Type B pancreatic cell (in vitro differentiated cells): ENCODE data around the gene SMC1A. TPM values are rescaled to one million over a fixed set of nuclear protein-coding genes. Genes with fewer than 3 reads are reported as not detected.

ENCODE experiments used
- DNase-seq: peaks from one replicate; pipeline ENCODE4 v3.0.0; 2021; ENCODE audit warnings: mixed read lengths; ENCODE audit not compliant: unreplicated experiment; ENCODE audit errors: extremely low spot score
- H3K27ac Mint-ChIP-seq: 2 replicates; pipeline ENCODE4 v1.8.0; 2021; ENCODE audit warnings: mild to moderate bottlenecking, mixed read lengths
- H3K27me3 Mint-ChIP-seq: 2 replicates; pipeline ENCODE4 v1.8.0; 2021; ENCODE audit warnings: mixed read lengths
- H3K36me3 Mint-ChIP-seq: 2 replicates; pipeline ENCODE4 v1.8.0; 2021; ENCODE audit warnings: mixed read lengths
- H3K4me1 Mint-ChIP-seq: one replicate; pipeline ENCODE4 v1.8.0; 2021; ENCODE audit warnings: mixed read lengths; ENCODE audit not compliant: unreplicated experiment
- H3K4me3 Mint-ChIP-seq: 2 replicates; pipeline ENCODE4 v1.8.0; 2021; ENCODE audit warnings: mild to moderate bottlenecking, mixed read lengths
- H3K9me3 Mint-ChIP-seq: 2 replicates; pipeline ENCODE4 v1.8.0; 2021; ENCODE audit warnings: mixed read lengths
- CTCF ChIP-seq: fragments of 200-600 bp; sonication (generic); conservative IDR thresholded peaks from 2 replicates; pipeline ENCODE4 v1.5.0; 2021; ENCODE audit warnings: antibody characterized with exemption, mild to moderate bottlenecking
- total RNA-seq: library from RNA; stranded (reverse); gene quantifications from 2 replicates; pipeline ENCODE4 v1.2.1, GENCODE V29; 2021; ENCODE audit warnings: low replicate concordance

SMC1A gene
- total RNA-seq, 1 donor from 2014 or later, result 87.6 TPM

GRCh38 chrX:53435997-53436396 is 13.5 kb upstream of the SMC1A start:
- no peak overlapping the region for H3K4me3 Mint-ChIP-seq
- H3K36me3 Mint-ChIP-seq, result no peaks in the 10 kb centered on the region
- no peak for DNase-seq
- peaks cover 4% of the 10 kb centered on the region for H3K9me3 Mint-ChIP-seq
- peak; percentile 78 for TF ChIP-seq CTCF
- peaks cover 18% of the 10 kb centered on the region for H3K27me3 Mint-ChIP-seq
- H3K4me1 Mint-ChIP-seq, result peaks cover 8% of the 10 kb centered on the region
- no peak overlapping the region for H3K27ac Mint-ChIP-seq

DNA sequence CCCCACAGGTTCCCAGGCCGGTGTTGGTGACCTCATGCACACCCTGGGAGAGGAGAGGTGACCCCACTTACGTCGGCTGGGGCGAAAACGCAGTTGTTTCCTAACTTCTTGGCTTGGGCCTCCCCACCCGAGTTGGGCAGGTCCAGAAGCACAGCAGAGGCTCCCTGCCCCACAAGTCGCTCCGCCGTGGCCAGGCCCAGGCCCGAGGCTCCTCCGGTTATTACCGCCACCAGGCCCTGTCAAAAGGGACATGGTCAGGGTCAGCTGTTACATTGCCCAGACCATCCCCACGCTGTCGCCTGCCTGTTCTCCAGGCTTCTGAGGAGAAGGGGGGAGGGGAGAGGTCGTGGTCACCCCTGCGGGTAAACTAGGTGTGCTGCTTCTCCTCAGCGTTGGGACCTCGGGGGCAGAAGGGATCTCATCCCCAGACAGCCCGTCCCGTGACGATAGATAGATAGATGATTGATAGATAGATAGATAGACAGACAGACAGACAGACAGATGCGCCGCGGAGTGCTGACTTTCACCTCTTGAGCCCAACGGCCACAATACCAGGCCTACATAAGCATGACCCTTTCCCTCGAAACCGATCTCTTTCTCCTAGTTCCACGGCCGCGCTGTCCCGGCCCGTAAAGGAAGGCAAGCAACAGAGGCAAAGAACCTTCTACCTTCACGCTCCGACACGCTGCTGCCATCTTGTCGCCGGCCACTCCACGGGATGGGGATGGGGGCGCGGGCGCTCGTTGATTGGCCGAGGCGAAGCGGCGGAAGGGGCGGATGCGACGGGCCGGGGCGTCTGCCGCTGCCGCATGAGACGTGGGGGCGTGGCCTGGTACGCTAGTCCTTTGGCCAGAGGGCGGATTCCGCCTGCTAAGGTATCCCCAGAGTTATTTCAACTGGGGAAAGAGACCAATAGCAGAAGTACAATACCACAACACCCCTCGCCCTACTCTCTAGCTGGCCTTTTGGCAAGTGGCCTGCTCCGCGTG is 11.5 kb upstream of the SMC1A start, which contains the start of gene HSD17B10:
HSD17B10 (minus strand) TSS at position 720 of the 989 bp plus-strand sequence; CDS start at position 695, 25 bp downstream.
- peak within 1 kb of the TSS; percentile 80 for H3K27ac Mint-ChIP-seq
- no peaks in the 10 kb centered on the region for H3K36me3 Mint-ChIP-seq
- TF ChIP-seq CTCF, result no peak
- peaks cover 4% of the 10 kb centered on the region for H3K9me3 Mint-ChIP-seq
- H3K4me3 Mint-ChIP-seq, result peak within 1 kb of the TSS; percentile 96
- peaks cover 12% of the 10 kb centered on the region for H3K27me3 Mint-ChIP-seq
- H3K4me1 Mint-ChIP-seq, result peaks cover 8% of the 10 kb centered on the region
- peak; percentile 88 for DNase-seq

DNA sequence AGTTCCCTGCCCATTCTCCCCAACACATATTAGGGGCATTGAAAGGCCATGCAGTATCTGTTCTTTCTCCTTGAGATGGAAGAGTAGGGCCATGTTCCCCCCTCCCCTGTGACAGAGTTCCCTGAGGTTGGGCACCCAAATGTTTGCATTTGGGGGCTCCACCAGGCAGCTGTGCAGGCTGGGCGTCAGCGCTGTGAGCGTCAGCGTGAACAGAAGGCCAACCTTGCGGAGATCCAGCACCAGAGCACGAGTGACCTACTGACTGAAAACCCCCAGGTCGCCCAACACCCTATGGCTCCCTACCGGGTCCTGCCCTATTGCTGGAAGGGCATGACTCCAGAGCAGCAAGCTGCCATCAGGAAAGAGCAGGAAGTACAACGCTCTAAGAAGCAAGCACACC is 7.8 kb upstream of the SMC1A start:
- Mint-ChIP-seq H3K4me3 (no peak overlapping the region), H3K36me3 (no peaks in the 10 kb centered on the region), H3K27ac (no peak overlapping the region), H3K9me3 (peaks cover 4% of the 10 kb centered on the region), H3K4me1 (peaks cover 8% of the 10 kb centered on the region), H3K27me3 (no peaks in the 10 kb centered on the region)
- no peak for DNase-seq
- TF ChIP-seq CTCF, result no peak

DNA sequence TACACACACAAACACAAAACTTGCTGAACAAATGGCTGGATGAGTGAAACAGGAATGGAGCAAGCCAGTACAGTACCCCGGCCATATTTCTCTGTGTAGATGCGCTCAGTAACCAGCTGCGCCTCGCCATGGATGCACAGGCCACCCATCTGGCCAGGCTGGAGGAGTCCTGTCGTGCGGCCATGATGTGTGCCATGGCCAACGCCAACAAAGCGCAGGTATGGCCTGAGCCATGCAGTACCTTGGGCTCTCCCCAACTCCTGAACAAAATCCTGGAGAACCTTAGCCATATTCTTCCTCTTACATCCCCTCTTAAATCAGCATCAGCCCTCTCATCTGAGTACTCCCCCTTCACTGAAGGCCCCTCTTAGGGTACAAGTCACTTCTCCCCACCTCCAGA is 7.3 kb upstream of the SMC1A start:
- H3K9me3 Mint-ChIP-seq, result peaks cover 3% of the 10 kb centered on the region
- H3K27me3 Mint-ChIP-seq, result no peaks in the 10 kb centered on the region
- H3K4me1 Mint-ChIP-seq, result peaks cover 7% of the 10 kb centered on the region
- H3K36me3 Mint-ChIP-seq, result no peaks in the 10 kb centered on the region
- H3K4me3 Mint-ChIP-seq, result no peak overlapping the region
- no peak for TF ChIP-seq CTCF
- H3K27ac Mint-ChIP-seq, result no peak overlapping the region
- no peak for DNase-seq

DNA sequence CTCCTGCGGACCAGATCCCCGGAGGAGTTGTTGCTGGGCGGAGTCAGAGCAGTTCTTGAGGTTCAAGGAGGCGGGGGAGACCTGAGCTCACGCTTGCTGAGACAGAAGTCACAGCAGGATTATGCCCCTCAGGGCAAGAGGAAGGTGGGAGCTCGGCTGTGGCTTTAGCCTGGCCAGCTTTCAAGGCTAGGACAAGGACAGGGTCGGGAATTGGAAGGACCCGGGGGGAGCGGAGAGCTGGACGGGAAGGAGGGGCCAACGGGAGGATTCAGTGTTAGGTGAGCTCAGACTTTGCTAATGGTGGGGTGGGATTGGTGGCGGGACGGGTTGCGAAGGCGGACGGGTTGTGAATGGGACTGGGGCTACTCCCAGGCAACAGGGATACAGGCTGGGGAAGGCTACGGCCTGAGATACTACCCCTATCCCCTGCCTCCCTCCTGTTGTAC is 430 bp upstream of the SMC1A start, which contains the start of gene RIBC1:
RIBC1 (plus strand) TSS at position 13 of the 446 bp plus-strand sequence. CDS start 3,404 bp downstream, outside the sequence.
- TF ChIP-seq CTCF, result no peak
- H3K36me3 Mint-ChIP-seq, result peaks cover 4% of the 10 kb centered on the region
- no peaks in the 10 kb centered on the region for H3K27me3 Mint-ChIP-seq
- H3K4me3 Mint-ChIP-seq, result peak within 1 kb of the TSS; percentile 99
- DNase-seq, result no peak
- H3K9me3 Mint-ChIP-seq, result no peaks in the 10 kb centered on the region
- peaks cover 9% of the 10 kb centered on the region for H3K4me1 Mint-ChIP-seq
- H3K27ac Mint-ChIP-seq, result peak within 1 kb of the TSS; percentile 96
